Neural progenitor cell (in vitro differentiated cells): Measurements from ENCODE around the gene PRMT7. TPM values are rescaled to one million over a fixed set of nuclear protein-coding genes. Genes with fewer than 3 reads are reported as not detected.

ENCODE experiments used
- DNase-seq: peaks from one replicate; pipeline ENCODE4 v3.0.0-alpha.2; 2016; ENCODE audit warnings: low spot score
- H2AFZ ChIP-seq: fragments of 200-600 bp; sonication (generic); replicated peaks from 2 replicates; pipeline ENCODE4 v1.6.1; 2016; ENCODE audit warnings: antibody characterized with exemption
- H3F3A ChIP-seq: fragments of 200-600 bp; sonication (generic); 2 replicates; pipeline ENCODE4 v1.6.1; 2016; ENCODE audit warnings: antibody characterized with exemption, low read depth
- H3K27ac ChIP-seq: fragments of 200-600 bp; sonication (generic); 2 replicates; pipeline ENCODE4 v1.5.1; 2016; ENCODE audit warnings: mild to moderate bottlenecking
- H3K27me3 ChIP-seq: fragments of 200-600 bp; sonication (generic); 2 replicates; pipeline ENCODE4 v1.6.1; 2016; ENCODE audit warnings: mild to moderate bottlenecking, moderate library complexity
- H3K36me3 ChIP-seq: fragments of 200-600 bp; sonication (generic); 2 replicates; pipeline ENCODE4 v1.5.1; 2016
- H3K4me1 ChIP-seq: fragments of 200-600 bp; sonication (generic); 2 replicates; pipeline ENCODE4 v1.6.1; 2016; ENCODE audit warnings: mixed run types
- H3K4me2 ChIP-seq: fragments of 200-600 bp; sonication (generic); 2 replicates; pipeline ENCODE4 v1.6.1; 2016
- H3K4me3 ChIP-seq: fragments of 200-600 bp; sonication (generic); 2 replicates; pipeline ENCODE4 v1.5.1; 2016
- H3K79me2 ChIP-seq: fragments of 200-600 bp; sonication (generic); 2 replicates; pipeline ENCODE4 v1.6.1; 2016; ENCODE audit warnings: low read depth
- H3K9ac ChIP-seq: fragments of 200-600 bp; sonication (generic); 2 replicates; pipeline ENCODE4 v1.6.1; 2016
- H3K9me3 ChIP-seq: fragments of 200-600 bp; sonication (generic); 2 replicates; pipeline ENCODE4 v1.5.1; 2016; ENCODE audit warnings: low read depth
- H4K20me1 ChIP-seq: fragments of 200-600 bp; sonication (generic); 2 replicates; pipeline ENCODE4 v1.6.1; 2016; ENCODE audit warnings: low read depth
- H3K27ac Mint-ChIP-seq: 3 replicates; pipeline ENCODE4 v1.8.0; 2021; ENCODE audit warnings: mixed read lengths
- H3K27me3 Mint-ChIP-seq: 2 replicates; pipeline ENCODE4 v1.8.0; 2022; ENCODE audit warnings: low read depth, mild to moderate bottlenecking, inconsistent platforms, moderate library complexity, mixed read lengths; ENCODE audit not compliant: insufficient read depth
- H3K36me3 Mint-ChIP-seq: 3 replicates; pipeline ENCODE4 v1.8.0; 2021; ENCODE audit warnings: mixed read lengths
- H3K4me1 Mint-ChIP-seq: 3 replicates; pipeline ENCODE4 v1.8.0; 2021; ENCODE audit warnings: mixed read lengths
- H3K4me3 Mint-ChIP-seq: 3 replicates; pipeline ENCODE4 v1.8.0; 2021; ENCODE audit warnings: mild to moderate bottlenecking, moderate library complexity, mixed read lengths
- H3K9me3 Mint-ChIP-seq: 3 replicates; pipeline ENCODE4 v1.8.0; 2020; ENCODE audit warnings: mixed read lengths
- CTCF ChIP-seq: fragments of 200-600 bp; sonication (generic); IDR thresholded peaks from 2 replicates; pipeline ENCODE4 v1.5.1; 2017; ENCODE audit warnings: antibody characterized with exemption, mild to moderate bottlenecking
- EZH2 ChIP-seq: fragments of 200-600 bp; sonication (generic); IDR thresholded peaks from 2 replicates; pipeline ENCODE4 v1.6.1; 2017; ENCODE audit warnings: antibody characterized with exemption, mild to moderate bottlenecking, moderate library complexity
- EZH2phosphoT487 ChIP-seq: fragments of 200-600 bp; sonication (generic); IDR thresholded peaks from 2 replicates; pipeline ENCODE4 v1.6.1; 2017; ENCODE audit warnings: antibody characterized with exemption
- total RNA-seq: library from RNA; depleted of rRNA; stranded (reverse); fragments of >200 nt; gene quantifications from 2 replicates; pipeline ENCODE4 v1.2.3, GENCODE V29; 2015; ENCODE audit warnings: low replicate concordance

Gene PRMT7
- total RNA-seq, 1 donor from 2014 or later: 70.2 TPM

- H4K20me1 ChIP-seq: peaks cover 9% of the 10 kb centered on the region
- no peaks in the 10 kb centered on the region for H3K9me3 Mint-ChIP-seq
Observed at GRCh38 chr16:68285683-68286082, 25.1 kb upstream of the PRMT7 start.

GRCh38 chr16:68286153-68287074 is 24.4 kb upstream of the PRMT7 start:
- Histone ChIP-seq H3K27ac (no peak overlapping the region), H3K4me2 (no peak overlapping the region), H3K79me2 (no peaks in the 10 kb centered on the region), H3K36me3 (no peaks in the 10 kb centered on the region), H3K9me3 (no peaks in the 10 kb centered on the region), H2AFZ (no peak overlapping the region), H4K20me1 (peaks cover 9% of the 10 kb centered on the region), H3K9ac (no peak overlapping the region), H3K4me1 (peaks cover 6% of the 10 kb centered on the region), H3K4me3 (no peak overlapping the region), H3F3A (no peaks in the 10 kb centered on the region), H3K27me3 (no peaks in the 10 kb centered on the region)
- no peaks in the 10 kb centered on the region for H3K4me1 Mint-ChIP-seq
- TF ChIP-seq EZH2 (no peak), EZH2phosphoT487 (no peak), CTCF (no peak)
- H3K36me3 Mint-ChIP-seq: peaks cover 21% of the 10 kb centered on the region
- no peak overlapping the region for H3K4me3 Mint-ChIP-seq
- H3K27ac Mint-ChIP-seq: peak overlapping the region; percentile 50
- peaks cover 2% of the 10 kb centered on the region for H3K27me3 Mint-ChIP-seq
- no peak for DNase-seq
- no peaks in the 10 kb centered on the region for H3K9me3 Mint-ChIP-seq

More at GRCh38 chr16:68285683-68286082, 25.1 kb upstream of the PRMT7 start:
- Histone ChIP-seq H3K9me3 (no peaks in the 10 kb centered on the region), H3K79me2 (no peaks in the 10 kb centered on the region), H3K9ac (no peak overlapping the region), H3K4me2 (no peak overlapping the region), H3K4me1 (peaks cover 6% of the 10 kb centered on the region), H3K36me3 (no peaks in the 10 kb centered on the region), H2AFZ (no peak overlapping the region), H3K27ac (no peak overlapping the region), H3K27me3 (no peaks in the 10 kb centered on the region), H3K4me3 (no peak overlapping the region), H3F3A (no peaks in the 10 kb centered on the region)
- H3K27me3 Mint-ChIP-seq: peaks cover 2% of the 10 kb centered on the region
- H3K4me3 Mint-ChIP-seq: no peak overlapping the region
- TF ChIP-seq EZH2phosphoT487 (no peak), CTCF (no peak), EZH2 (no peak)
- DNase-seq: no peak
- H3K27ac Mint-ChIP-seq: no peak overlapping the region
- H3K4me1 Mint-ChIP-seq: no peaks in the 10 kb centered on the region
- peaks cover 24% of the 10 kb centered on the region for H3K36me3 Mint-ChIP-seq

GRCh38 chr16:68287276-68288251 is 23.3 kb upstream of the PRMT7 start:
- H3K4me2 ChIP-seq: no peak overlapping the region
- H3K27ac Mint-ChIP-seq: no peak overlapping the region
- H3K9me3 Mint-ChIP-seq: no peaks in the 10 kb centered on the region
- TF ChIP-seq CTCF (no peak), EZH2 (no peak), EZH2phosphoT487 (no peak)
- no peaks in the 10 kb centered on the region for H3K4me1 Mint-ChIP-seq
- H3K27ac ChIP-seq: no peak overlapping the region
- no peaks in the 10 kb centered on the region for H3F3A ChIP-seq
- H3K4me3 ChIP-seq: no peak overlapping the region
- peaks cover 25% of the 10 kb centered on the region for H3K36me3 Mint-ChIP-seq
- no peak for DNase-seq
- H3K9ac ChIP-seq: no peak overlapping the region
- H2AFZ ChIP-seq: no peak overlapping the region
- H3K79me2 ChIP-seq: no peaks in the 10 kb centered on the region
- H4K20me1 ChIP-seq: peaks cover 7% of the 10 kb centered on the region
- peaks cover 2% of the 10 kb centered on the region for H3K27me3 Mint-ChIP-seq
- H3K9me3 ChIP-seq: no peaks in the 10 kb centered on the region
- no peaks in the 10 kb centered on the region for H3K36me3 ChIP-seq
- peaks cover 6% of the 10 kb centered on the region for H3K4me1 ChIP-seq
- no peaks in the 10 kb centered on the region for H3K27me3 ChIP-seq
- H3K4me3 Mint-ChIP-seq: no peak overlapping the region
